HepG2 (cell line): Measurements from ENCODE around the gene SLA2. TPM values are rescaled to one million over a fixed set of nuclear protein-coding genes. Genes with fewer than 3 reads are reported as not detected.

ENCODE experiments used
- CHD4 ChIP-seq: fragments of 200-600 bp; sonication (generic); IDR thresholded peaks from 2 replicates; pipeline ENCODE4 v1.7.0; 2017; ENCODE audit warnings: mild to moderate bottlenecking, low read length, borderline replicate concordance
- ETV5 ChIP-seq: IDR thresholded peaks from 2 replicates; pipeline ENCODE4 v1.6.1; 2018; ENCODE audit warnings: missing biosample characterization, missing genetic modification reagents, inconsistent platforms, borderline replicate concordance
- FOSL2 ChIP-seq: sonication (generic); formaldehyde crosslinking; IDR thresholded peaks from 2 replicates; pipeline ENCODE4 v1.4.0; 2020; ENCODE audit warnings: missing genetic modification reagents
- GPN1 ChIP-seq: sonication (generic); formaldehyde crosslinking; IDR thresholded peaks from 2 replicates; pipeline ENCODE4 v1.5.1; 2020; ENCODE audit warnings: missing genetic modification reagents, borderline replicate concordance
- KLF13 ChIP-seq: sonication (generic); formaldehyde crosslinking; IDR thresholded peaks from 2 replicates; pipeline ENCODE4 v1.4.0; 2020; ENCODE audit warnings: mild to moderate bottlenecking, missing genetic modification reagents
- ONECUT2 ChIP-seq: sonication (generic); formaldehyde crosslinking; IDR thresholded peaks from 2 replicates; pipeline ENCODE4 v1.4.0; 2020; ENCODE audit warnings: missing genetic modification reagents
- PHF20 ChIP-seq: sonication (generic); formaldehyde crosslinking; IDR thresholded peaks from 2 replicates; pipeline ENCODE4 v1.5.0; 2020; ENCODE audit warnings: mild to moderate bottlenecking, missing genetic modification reagents
- RARA ChIP-seq: IDR thresholded peaks from 2 replicates; pipeline ENCODE4 v1.6.1; 2016; ENCODE audit warnings: missing genetic modification reagents, missing compliant biosample characterization
- RFXAP ChIP-seq: sonication (generic); formaldehyde crosslinking; IDR thresholded peaks from 2 replicates; pipeline ENCODE4 v1.4.0; 2020; ENCODE audit warnings: missing genetic modification reagents, borderline replicate concordance
- SIX4 ChIP-seq: sonication (generic); formaldehyde crosslinking; IDR thresholded peaks from 2 replicates; pipeline ENCODE4 v1.4.0; 2020; ENCODE audit warnings: missing genetic modification reagents
- SP4 ChIP-seq: sonication (generic); formaldehyde crosslinking; IDR thresholded peaks from 2 replicates; pipeline ENCODE4 v1.8.1; 2023; ENCODE audit warnings: mild to moderate bottlenecking, missing genetic modification reagents
- TRIM24 ChIP-seq: sonication (generic); formaldehyde crosslinking; IDR thresholded peaks from 2 replicates; pipeline ENCODE4 v1.8.0; 2022; ENCODE audit warnings: mild to moderate bottlenecking, missing genetic modification reagents
- YEATS2 ChIP-seq: sonication (generic); formaldehyde crosslinking; IDR thresholded peaks from 2 replicates; pipeline ENCODE4 v1.4.0; 2020; ENCODE audit warnings: missing genetic modification reagents, borderline replicate concordance
- ZNF232 ChIP-seq: sonication (generic); formaldehyde crosslinking; IDR thresholded peaks from 2 replicates; pipeline ENCODE4 v1.4.0; 2020; ENCODE audit warnings: missing genetic modification reagents, borderline replicate concordance
- ZNF274 ChIP-seq: sonication (generic); formaldehyde crosslinking; IDR thresholded peaks from 2 replicates; pipeline ENCODE4 v1.5.1; 2020; ENCODE audit warnings: mild to moderate bottlenecking, missing genetic modification reagents
- ZNF317 ChIP-seq: sonication (generic); formaldehyde crosslinking; IDR thresholded peaks from 2 replicates; pipeline ENCODE4 v1.5.0; 2020; ENCODE audit warnings: mild to moderate bottlenecking, missing genetic modification reagents
- ZNF563 ChIP-seq: sonication (generic); formaldehyde crosslinking; IDR thresholded peaks from 2 replicates; pipeline ENCODE4 v1.8.0; 2022; ENCODE audit warnings: mild to moderate bottlenecking, moderate library complexity, missing genetic modification reagents
- ZNF878 ChIP-seq: sonication (generic); formaldehyde crosslinking; IDR thresholded peaks from 2 replicates; pipeline ENCODE4 v1.8.1; 2023; ENCODE audit warnings: mild to moderate bottlenecking, missing genetic modification reagents, moderate library complexity
- ZSCAN22 ChIP-seq: sonication (generic); formaldehyde crosslinking; IDR thresholded peaks from 2 replicates; pipeline ENCODE4 v1.4.0; 2020; ENCODE audit warnings: mild to moderate bottlenecking, missing genetic modification reagents
- polyA plus RNA-seq, 8 experiments: library from polyadenylated mRNA; depleted of rRNA in 3 of 8; stranded (reverse) in 7 of 8; unstranded in 1 of 8; fragments of >200 nt; fragmentation: Illumina TruSeq in 4 of 8; extraction: Trizol in 4 of 8; gene quantifications; 2 replicates each; pipeline versions ENCODE4 v1.2.1 to v1.2.3, GENCODE V29; 2011 to 2016; ENCODE audit warnings: low read depth in 4 of 8, missing spikeins in 1 of 8, mixed read lengths in 1 of 8; ENCODE audit not compliant: insufficient read depth in 1 of 8
- total RNA-seq, 5 experiments: library from RNA; depleted of rRNA; stranded (reverse); fragments of >200 nt; fragmentation: Illumina TruSeq; extraction: Trizol; gene quantifications; 2 replicates each; pipeline ENCODE4 v1.2.3, GENCODE V29; 2016; ENCODE audit warnings: low read depth in 1 of 5
- TF ChIP-seq, protein P1 (sequence below): sonication (generic); formaldehyde crosslinking; IDR thresholded peaks from 2 replicates; pipeline ENCODE4 v1.5.0; 2020; ENCODE audit warnings: mild to moderate bottlenecking, missing genetic modification reagents, borderline replicate concordance
- TF ChIP-seq, protein P2 (sequence below): sonication (generic); formaldehyde crosslinking; IDR thresholded peaks from 2 replicates; pipeline ENCODE4 v1.4.0; 2020; ENCODE audit warnings: missing genetic modification reagents

Gene SLA2
- total and polyA plus RNA-seq, 2 of the 13 experiments (the other 11 are each of a cell fraction or from before 2014, with no cell fraction given) = 1.6 to 3.6 TPM

DNA sequence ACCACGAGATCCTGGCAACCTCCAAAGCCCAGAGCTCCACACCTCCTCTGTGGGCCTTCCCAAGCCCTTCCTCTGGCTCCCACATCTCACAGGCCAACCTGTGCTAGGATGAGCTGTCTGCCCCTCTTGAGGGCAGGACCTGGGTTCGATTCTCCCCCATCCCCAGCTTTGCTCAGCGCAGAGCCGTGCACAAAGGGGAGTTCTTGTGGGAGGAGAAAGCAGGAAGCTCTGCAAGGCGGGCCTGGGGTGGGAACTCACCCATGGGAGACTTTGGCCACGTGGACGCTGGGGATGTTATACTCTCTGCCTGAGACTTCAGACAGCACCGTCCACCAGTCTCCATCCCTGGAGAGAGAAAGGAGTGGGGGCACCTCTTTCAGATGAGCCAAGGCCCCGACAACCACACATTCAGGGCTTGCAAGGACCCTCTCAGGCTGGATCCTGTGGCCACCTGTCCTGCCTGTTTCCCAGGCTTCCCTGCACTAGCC is 12.7 kb downstream of the SLA2 start (continued):
- TF ChIP-seq ZNF878 (CRISPR knock-in tag) (no peak), TRIM24 (CRISPR knock-in tag) (no peak), ZNF232 (no peak), ONECUT2 (CRISPR knock-in tag) (no peak), ZSCAN22 (no peak), SP4 (no peak), SIX4 (CRISPR knock-in tag) (0 out of 2 replicates have a peak, but pooled peaks have one; percentile 7), YEATS2 (CRISPR knock-in tag) (0 out of 2 replicates have a peak, but pooled peaks have one; percentile 0), ZNF274 (CRISPR knock-in tag) (peak; percentile 84), ZNF317 (CRISPR knock-in tag) (0 out of 2 replicates have a peak, but pooled peaks have one; percentile 10), GPN1 (CRISPR knock-in tag) (0 out of 2 replicates have a peak, but pooled peaks have one; percentile 4), CHD4 (peak; percentile 11; the same call in 1 of the 2 replicates), RFXAP (CRISPR knock-in tag) (no peak), RARA (CRISPR knock-in tag) (no peak), KLF13 (CRISPR knock-in tag) (peak; percentile 47; the same call in 1 of the 2 replicates), ZNF563 (0 out of 2 replicates have a peak, but pooled peaks have one; percentile 60), PHF20 (CRISPR knock-in tag) (no peak), FOSL2 (0 out of 2 replicates have a peak, but pooled peaks have one; percentile 2), ETV5 (0 out of 2 replicates have a peak, but pooled peaks have one; percentile 11)
- TF ChIP-seq, protein P1, sequence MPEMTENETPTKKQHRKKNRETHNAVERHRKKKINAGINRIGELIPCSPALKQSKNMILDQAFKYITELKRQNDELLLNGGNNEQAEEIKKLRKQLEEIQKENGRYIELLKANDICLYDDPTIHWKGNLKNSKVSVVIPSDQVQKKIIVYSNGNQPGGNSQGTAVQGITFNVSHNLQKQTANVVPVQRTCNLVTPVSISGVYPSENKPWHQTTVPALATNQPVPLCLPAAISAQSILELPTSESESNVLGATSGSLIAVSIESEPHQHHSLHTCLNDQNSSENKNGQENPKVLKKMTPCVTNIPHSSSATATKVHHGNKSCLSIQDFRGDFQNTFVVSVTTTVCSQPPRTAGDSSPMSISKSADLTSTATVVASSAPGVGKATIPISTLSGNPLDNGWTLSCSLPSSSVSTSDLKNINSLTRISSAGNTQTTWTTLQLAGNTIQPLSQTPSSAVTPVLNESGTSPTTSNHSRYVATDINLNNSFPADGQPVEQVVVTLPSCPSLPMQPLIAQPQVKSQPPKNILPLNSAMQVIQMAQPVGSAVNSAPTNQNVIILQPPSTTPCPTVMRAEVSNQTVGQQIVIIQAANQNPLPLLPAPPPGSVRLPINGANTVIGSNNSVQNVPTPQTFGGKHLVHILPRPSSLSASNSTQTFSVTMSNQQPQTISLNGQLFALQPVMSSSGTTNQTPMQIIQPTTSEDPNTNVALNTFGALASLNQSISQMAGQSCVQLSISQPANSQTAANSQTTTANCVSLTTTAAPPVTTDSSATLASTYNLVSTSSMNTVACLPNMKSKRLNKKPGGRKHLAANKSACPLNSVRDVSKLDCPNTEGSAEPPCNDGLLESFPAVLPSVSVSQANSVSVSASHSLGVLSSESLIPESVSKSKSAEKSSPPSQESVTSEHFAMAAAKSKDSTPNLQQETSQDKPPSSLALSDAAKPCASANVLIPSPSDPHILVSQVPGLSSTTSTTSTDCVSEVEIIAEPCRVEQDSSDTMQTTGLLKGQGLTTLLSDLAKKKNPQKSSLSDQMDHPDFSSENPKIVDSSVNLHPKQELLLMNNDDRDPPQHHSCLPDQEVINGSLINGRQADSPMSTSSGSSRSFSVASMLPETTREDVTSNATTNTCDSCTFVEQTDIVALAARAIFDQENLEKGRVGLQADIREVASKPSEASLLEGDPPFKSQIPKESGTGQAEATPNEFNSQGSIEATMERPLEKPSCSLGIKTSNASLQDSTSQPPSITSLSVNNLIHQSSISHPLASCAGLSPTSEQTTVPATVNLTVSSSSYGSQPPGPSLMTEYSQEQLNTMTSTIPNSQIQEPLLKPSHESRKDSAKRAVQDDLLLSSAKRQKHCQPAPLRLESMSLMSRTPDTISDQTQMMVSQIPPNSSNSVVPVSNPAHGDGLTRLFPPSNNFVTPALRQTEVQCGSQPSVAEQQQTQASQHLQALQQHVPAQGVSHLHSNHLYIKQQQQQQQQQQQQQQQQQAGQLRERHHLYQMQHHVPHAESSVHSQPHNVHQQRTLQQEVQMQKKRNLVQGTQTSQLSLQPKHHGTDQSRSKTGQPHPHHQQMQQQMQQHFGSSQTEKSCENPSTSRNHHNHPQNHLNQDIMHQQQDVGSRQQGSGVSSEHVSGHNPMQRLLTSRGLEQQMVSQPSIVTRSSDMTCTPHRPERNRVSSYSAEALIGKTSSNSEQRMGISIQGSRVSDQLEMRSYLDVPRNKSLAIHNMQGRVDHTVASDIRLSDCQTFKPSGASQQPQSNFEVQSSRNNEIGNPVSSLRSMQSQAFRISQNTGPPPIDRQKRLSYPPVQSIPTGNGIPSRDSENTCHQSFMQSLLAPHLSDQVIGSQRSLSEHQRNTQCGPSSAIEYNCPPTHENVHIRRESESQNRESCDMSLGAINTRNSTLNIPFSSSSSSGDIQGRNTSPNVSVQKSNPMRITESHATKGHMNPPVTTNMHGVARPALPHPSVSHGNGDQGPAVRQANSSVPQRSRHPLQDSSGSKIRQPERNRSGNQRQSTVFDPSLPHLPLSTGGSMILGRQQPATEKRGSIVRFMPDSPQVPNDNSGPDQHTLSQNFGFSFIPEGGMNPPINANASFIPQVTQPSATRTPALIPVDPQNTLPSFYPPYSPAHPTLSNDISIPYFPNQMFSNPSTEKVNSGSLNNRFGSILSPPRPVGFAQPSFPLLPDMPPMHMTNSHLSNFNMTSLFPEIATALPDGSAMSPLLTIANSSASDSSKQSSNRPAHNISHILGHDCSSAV (CRISPR knock-in tag) = no peak
- TF ChIP-seq, protein P2, sequence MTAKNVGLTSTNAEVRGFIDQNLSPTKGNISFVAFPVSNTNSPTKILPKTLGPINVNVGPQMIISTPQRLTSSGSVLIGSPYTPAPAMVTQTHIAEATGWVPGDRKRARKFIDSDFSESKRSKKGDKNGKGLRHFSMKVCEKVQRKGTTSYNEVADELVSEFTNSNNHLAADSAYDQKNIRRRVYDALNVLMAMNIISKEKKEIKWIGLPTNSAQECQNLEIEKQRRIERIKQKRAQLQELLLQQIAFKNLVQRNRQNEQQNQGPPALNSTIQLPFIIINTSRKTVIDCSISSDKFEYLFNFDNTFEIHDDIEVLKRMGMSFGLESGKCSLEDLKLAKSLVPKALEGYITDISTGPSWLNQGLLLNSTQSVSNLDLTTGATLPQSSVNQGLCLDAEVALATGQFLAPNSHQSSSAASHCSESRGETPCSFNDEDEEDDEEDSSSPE (CRISPR knock-in tag) = 0 out of 2 replicates have a peak, but pooled peaks have one; percentile 3
